Endothelial cell of umbilical vein (primary cell): ENCODE data around the gene OSBPL8. TPM values are rescaled to one million over a fixed set of nuclear protein-coding genes. Genes with fewer than 3 reads are reported as not detected.

ENCODE experiments used
- BruUV-seq: library from RNA; stranded (reverse); fragments of 400-500 nt; replicated peaks from 2 replicates; lab custom pipeline; 2021; lab: Mats Ljungman, UMichigan
- CTCF ChIA-PET: fragments of 300-600, 350-600 bp; sonication (Branson Sonifier 250); formaldehyde crosslinking; loops from one replicate; lab custom pipeline; 2021; ENCODE audit warnings: antibody characterized with exemption, inconsistent platforms; lab: Charles Lee
- POLR2A ChIA-PET: fragments of 300-600, 350-600 bp; sonication (Branson Sonifier 250); formaldehyde crosslinking; loops from one replicate; lab custom pipeline; 2021; ENCODE audit warnings: antibody characterized with exemption, inconsistent platforms; lab: Charles Lee
- DNase-seq: peaks from one replicate; pipeline ENCODE4 v3.0.0-alpha.2; 2011; ENCODE audit warnings: low read depth, low spot score
- FAIRE-seq: peaks from 2 replicates; lab custom pipeline; 2011; peaks lifted over from hg19 to GRCh38; lab: Jason Lieb, UNC
- H2AFZ ChIP-seq: 2 replicates; pipeline ENCODE4 v1.6.0; 2012; ENCODE audit warnings: low read depth, low read length, control low read depth, inconsistent platforms
- H3K27ac ChIP-seq: 2 replicates; pipeline ENCODE4 v1.5.1; 2011; ENCODE audit warnings: low read depth, mild to moderate bottlenecking, control low read depth, low read length, moderate library complexity; ENCODE audit not compliant: insufficient read depth
- H3K27me3 ChIP-seq, 2 experiments: 2 replicates each; pipeline versions ENCODE4 v1.6.0 to v1.6.1; 2011; ENCODE audit warnings: low read length in 2 of 2, mixed read lengths in 1 of 2; ENCODE audit not compliant: control insufficient read depth in 2 of 2, insufficient read depth in 2 of 2
- H3K36me3 ChIP-seq, 2 experiments: 2 replicates in 1 of 2; 3 replicates in 1 of 2; pipeline ENCODE4 v1.5.1; 2011; ENCODE audit warnings: low read length in 2 of 2, mild to moderate bottlenecking in 1 of 2, moderate library complexity in 1 of 2; ENCODE audit not compliant: control insufficient read depth in 2 of 2, insufficient read depth in 2 of 2; ENCODE audit errors: extremely low read depth in 1 of 2
- H3K4me1 ChIP-seq: 3 replicates; pipeline ENCODE4 v1.5.1; 2011; ENCODE audit warnings: mild to moderate bottlenecking, low read length; ENCODE audit not compliant: control insufficient read depth, insufficient read depth; ENCODE audit errors: extremely low read depth
- H3K4me2 ChIP-seq: 2 replicates; pipeline ENCODE4 v1.6.1; 2011; ENCODE audit warnings: low read length, control low read depth, mixed read lengths; ENCODE audit not compliant: insufficient read depth
- H3K4me3 ChIP-seq, 3 experiments: fragments of 200-600 bp in 1 of 3; sonication (generic), shearing (Covaris generic) in 1 of 3; replicated peaks in 1 of 3; 2 replicates each; pipeline ENCODE4 v1.5.1; 2011 to 2016; ENCODE audit warnings: control low read depth in 3 of 3, low read length in 3 of 3, mild to moderate bottlenecking in 2 of 3, inconsistent platforms in 1 of 3, low read depth in 1 of 3, moderate library complexity in 1 of 3; ENCODE audit not compliant: insufficient read depth in 1 of 3
- H3K79me2 ChIP-seq: 2 replicates; pipeline ENCODE4 v1.6.0; 2012; ENCODE audit warnings: low read length, inconsistent platforms; ENCODE audit not compliant: control insufficient read depth, insufficient read depth
- H3K9ac ChIP-seq: replicated peaks from 2 replicates; pipeline ENCODE3; 2011; ENCODE audit warnings: low read length, control low read depth; ENCODE audit not compliant: insufficient read depth; ENCODE audit errors: extremely low read depth
- H3K9me1 ChIP-seq: replicated peaks from 3 replicates; pipeline ENCODE4 v1.6.0; 2011; ENCODE audit warnings: mild to moderate bottlenecking, low read length; ENCODE audit not compliant: control insufficient read depth, insufficient read depth; ENCODE audit errors: extremely low read depth
- H3K9me3 ChIP-seq: replicated peaks from 2 replicates; pipeline ENCODE4 v1.5.1; 2012; ENCODE audit warnings: low read length, inconsistent platforms; ENCODE audit not compliant: control insufficient read depth, insufficient read depth
- H4K20me1 ChIP-seq: replicated peaks from 2 replicates; pipeline ENCODE3; 2011; ENCODE audit warnings: mild to moderate bottlenecking, low read length; ENCODE audit not compliant: control insufficient read depth, insufficient read depth; ENCODE audit errors: extremely low read depth
- GATA2 ChIP-seq: IDR thresholded peaks from 2 replicates; pipeline ENCODE4 v1.7.0; 2011; ENCODE audit warnings: low read depth, mild to moderate bottlenecking, moderate library complexity, mixed read lengths, low read length; ENCODE audit not compliant: insufficient read length, insufficient read depth
- MYC ChIP-seq: IDR thresholded peaks from one replicate; pipeline ENCODE4 v1.6.1; 2011; ENCODE audit warnings: mild to moderate bottlenecking, low read depth, low read length
- dilution Hi-C: fragments of 300-500 bp; cut with MboI; formaldehyde crosslinking; loops from one replicate; pipeline ENCODE4 v1.15.0; 2019; ENCODE audit warnings: low sequenced_read_pairs; ENCODE audit not compliant: extremely low pct_ligation_motif_present
- intact Hi-C: fragments of 100-400 bp; cut with micrococcal nuclease; formaldehyde crosslinking; loops from one replicate; pipeline ENCODE4 v1.10.0; 2022
- polyA plus RNA-seq, 4 experiments: library from polyadenylated mRNA; depleted of rRNA in 3 of 4; stranded (reverse) in 3 of 4; unstranded in 1 of 4; fragments of >200 nt; gene quantifications; 2 replicates each; pipeline versions ENCODE4 v1.2.1 to v1.2.3, GENCODE V29; 2011 to 2012; ENCODE audit warnings: missing spikeins in 1 of 4
- total RNA-seq: library from RNA; stranded (reverse); gene quantifications from 2 replicates; pipeline ENCODE4 v1.2.3, GENCODE V29; 2021
- TF ChIP-seq, protein P1 (sequence below), 2 donors: IDR thresholded peaks; 1 replicate in 1 of 2; 2 replicates in 1 of 2; pipeline ENCODE4 v1.5.1; 2011; ENCODE audit warnings: low read length in 2 of 2, mild to moderate bottlenecking in 2 of 2, moderate library complexity in 2 of 2, control low read depth in 1 of 2, inconsistent platforms in 1 of 2, low read depth in 1 of 2; ENCODE audit not compliant: insufficient read depth in 1 of 2; ENCODE audit errors: extremely low read depth in 1 of 2
- TF ChIP-seq, protein P2 (sequence below): IDR thresholded peaks from 2 replicates; pipeline ENCODE4 v1.6.1; 2011; ENCODE audit not compliant: insufficient read depth, insufficient read length

The OSBPL8 gene
- total and polyA plus RNA-seq, 2 donors (not counting 3 experiments of a cell fraction or from before 2014, with no cell fraction given): 10.3 to 47.6 TPM

DNA sequence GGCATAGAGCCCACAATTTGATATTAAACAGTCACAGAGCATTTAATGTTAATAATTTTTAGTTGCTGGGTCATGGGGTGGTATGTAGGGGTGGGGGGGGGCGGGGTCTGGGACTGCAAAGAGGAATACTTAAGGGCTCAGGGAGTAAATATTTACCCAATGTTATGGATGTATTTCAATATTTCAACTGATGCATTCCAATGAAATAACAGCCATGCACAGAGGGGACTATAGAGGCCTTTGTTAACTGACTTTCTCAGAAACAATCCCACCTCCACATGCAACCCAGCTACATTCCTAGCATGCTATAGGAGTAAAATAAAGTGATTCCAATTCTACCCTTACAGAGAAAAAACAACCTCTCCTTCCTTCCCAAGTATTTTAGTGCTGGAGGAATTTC, 203.5 kb downstream of the OSBPL8 start:
- no peak overlapping the region for H2AFZ ChIP-seq
- no peak for DNase-seq
- intact Hi-C loops (no loop called here), dilution Hi-C loops (no loop called here)
- no peak overlapping the region for H3K9ac ChIP-seq
- TF ChIP-seq, protein P1, sequence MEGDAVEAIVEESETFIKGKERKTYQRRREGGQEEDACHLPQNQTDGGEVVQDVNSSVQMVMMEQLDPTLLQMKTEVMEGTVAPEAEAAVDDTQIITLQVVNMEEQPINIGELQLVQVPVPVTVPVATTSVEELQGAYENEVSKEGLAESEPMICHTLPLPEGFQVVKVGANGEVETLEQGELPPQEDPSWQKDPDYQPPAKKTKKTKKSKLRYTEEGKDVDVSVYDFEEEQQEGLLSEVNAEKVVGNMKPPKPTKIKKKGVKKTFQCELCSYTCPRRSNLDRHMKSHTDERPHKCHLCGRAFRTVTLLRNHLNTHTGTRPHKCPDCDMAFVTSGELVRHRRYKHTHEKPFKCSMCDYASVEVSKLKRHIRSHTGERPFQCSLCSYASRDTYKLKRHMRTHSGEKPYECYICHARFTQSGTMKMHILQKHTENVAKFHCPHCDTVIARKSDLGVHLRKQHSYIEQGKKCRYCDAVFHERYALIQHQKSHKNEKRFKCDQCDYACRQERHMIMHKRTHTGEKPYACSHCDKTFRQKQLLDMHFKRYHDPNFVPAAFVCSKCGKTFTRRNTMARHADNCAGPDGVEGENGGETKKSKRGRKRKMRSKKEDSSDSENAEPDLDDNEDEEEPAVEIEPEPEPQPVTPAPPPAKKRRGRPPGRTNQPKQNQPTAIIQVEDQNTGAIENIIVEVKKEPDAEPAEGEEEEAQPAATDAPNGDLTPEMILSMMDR (IDR thresholded peaks at IDR 0.05; ENCODE audit: extremely low read depth in 1 of 2, insufficient read depth in 1 of 2, low read depth in 1 of 2, low read length in 2 of 2): no peak
- TF ChIP-seq MYC (no peak), GATA2 (no peak)
- TF ChIP-seq, protein P2, sequence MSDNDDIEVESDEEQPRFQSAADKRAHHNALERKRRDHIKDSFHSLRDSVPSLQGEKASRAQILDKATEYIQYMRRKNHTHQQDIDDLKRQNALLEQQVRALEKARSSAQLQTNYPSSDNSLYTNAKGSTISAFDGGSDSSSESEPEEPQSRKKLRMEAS: no peak
- FAIRE-seq: no peak
- no peaks in the 10 kb centered on the region for H3K9me3 ChIP-seq
- no peaks in the 10 kb centered on the region for H4K20me1 ChIP-seq
- no peaks in the 10 kb centered on the region for H3K4me1 ChIP-seq
- BruUV-seq: no TSS peak
- H3K4me3 ChIP-seq: no peak overlapping the region
- H3K4me2 ChIP-seq: no peak overlapping the region
- no peak overlapping the region for H3K27ac ChIP-seq
- no peaks in the 10 kb centered on the region for H3K36me3 ChIP-seq
- CTCF ChIA-PET: interaction anchor here (1.7 kb wide), 1 partner anchor 231 kb away, joined by 6 read pairs; no protein-coding TSS in a partner anchor
- H3K27me3 ChIP-seq: no peaks in the 10 kb centered on the region
- H3K79me2 ChIP-seq: no peaks in the 10 kb centered on the region
- no peaks in the 10 kb centered on the region for H3K9me1 ChIP-seq
- POLR2A ChIA-PET: no interaction called here
